Smooth muscle cell (in vitro differentiated cells): ENCODE results near the gene PI16. TPM values are rescaled to one million over a fixed set of nuclear protein-coding genes. Genes with fewer than 3 reads are reported as not detected.
"Not testable (repeated sequence)": the region's sequence is repeated elsewhere in the genome, so short reads cannot be mapped to it uniquely, and the experiment has no call there.

Experiments
- DNase-seq: peaks from one replicate; lab custom pipeline; 2025; ENCODE audit not compliant: unreplicated experiment; lab: John Stamatoyannopoulos, UW
- H2AFZ ChIP-seq: fragments of 200-600 bp; sonication (generic); 2 replicates; pipeline ENCODE4 v1.6.0; 2016; ENCODE audit warnings: antibody characterized with exemption, low read depth, mild to moderate bottlenecking
- H3F3A ChIP-seq: fragments of 200-600 bp; sonication (generic); 2 replicates; pipeline ENCODE4 v1.6.0; 2017; ENCODE audit warnings: antibody characterized with exemption, low read depth
- H3K27ac ChIP-seq: fragments of 200-600 bp; sonication (generic); 2 replicates; pipeline ENCODE4 v1.5.1; 2016; ENCODE audit warnings: low read depth, mild to moderate bottlenecking
- H3K27me3 ChIP-seq: fragments of 200-600 bp; sonication (generic); 2 replicates; pipeline ENCODE4 v1.6.1; 2016; ENCODE audit warnings: low read depth, mild to moderate bottlenecking
- H3K36me3 ChIP-seq: fragments of 200-600 bp; sonication (generic); 2 replicates; pipeline ENCODE4 v1.5.1; 2016; ENCODE audit warnings: low read depth
- H3K4me1 ChIP-seq: fragments of 200-600 bp; sonication (generic); 2 replicates; pipeline ENCODE4 v1.5.1; 2016; ENCODE audit warnings: low read depth
- H3K4me2 ChIP-seq: fragments of 200-600 bp; sonication (generic); 2 replicates; pipeline ENCODE4 v1.6.0; 2016; ENCODE audit warnings: mild to moderate bottlenecking
- H3K4me3 ChIP-seq: fragments of 200-600 bp; sonication (generic); 2 replicates; pipeline ENCODE4 v1.5.1; 2016; ENCODE audit warnings: mild to moderate bottlenecking
- H3K79me2 ChIP-seq: fragments of 200-600 bp; sonication (generic); 2 replicates; pipeline ENCODE4 v1.6.0; 2016; ENCODE audit warnings: low read depth, mild to moderate bottlenecking
- H3K9ac ChIP-seq: fragments of 200-600 bp; sonication (generic); 2 replicates; pipeline ENCODE4 v1.6.0; 2016; ENCODE audit warnings: low read depth
- H3K9me3 ChIP-seq: fragments of 200-600 bp; sonication (generic); replicated peaks from 2 replicates; pipeline ENCODE4 v1.5.1; 2016; ENCODE audit warnings: low read depth
- H4K20me1 ChIP-seq: fragments of 200-600 bp; sonication (generic); 2 replicates; pipeline ENCODE4 v1.6.0; 2016; ENCODE audit warnings: low read depth
- CTCF ChIP-seq: fragments of 200-600 bp; sonication (generic); IDR thresholded peaks from 2 replicates; pipeline ENCODE4 v1.5.1; 2017; ENCODE audit warnings: borderline replicate concordance, mild to moderate bottlenecking, antibody characterized with exemption; ENCODE audit not compliant: insufficient read depth, poor library complexity, severe bottlenecking
- WGBS: methylation state at CpG from one replicate; pipeline ENCODE4 v1.1.7; 2016; ENCODE audit warnings: low lambda C conversion rate; 5-methylcytosine and 5-hydroxymethylcytosine counted together
- polyA plus RNA-seq: library from polyadenylated mRNA; unstranded; fragments of >200 nt; fragmentation: Nextera tagmentation; extraction: Ambion mirVana; gene quantifications from 2 replicates; pipeline ENCODE4 v1.2.1, GENCODE V29; 2016
- total RNA-seq: library from RNA; depleted of rRNA; stranded (reverse); fragments of >200 nt; gene quantifications from 2 replicates; pipeline ENCODE4 v1.2.3, GENCODE V29; 2014

Gene PI16
- total and polyA plus RNA-seq, 2 experiments from 2014 or later, result 1.2 to 9.6 TPM

- Histone ChIP-seq H3K4me2 (no peak overlapping the region), H4K20me1 (no peaks in the 10 kb centered on the region), H3K27ac (no peak overlapping the region), H3K4me1 (peaks cover 3% of the 10 kb centered on the region), H2AFZ (no peak overlapping the region), H3K36me3 (no peaks in the 10 kb centered on the region), H3F3A (no peaks in the 10 kb centered on the region), H3K9ac (no peak overlapping the region), H3K27me3 (peaks cover 5% of the 10 kb centered on the region), H3K79me2 (no peaks in the 10 kb centered on the region), H3K9me3 (no peaks in the 10 kb centered on the region), H3K4me3 (no peak overlapping the region)
- WGBS, result 100% methylated on average over 4 of the region's 4 CpGs
- no peak for TF ChIP-seq CTCF
- no peak for DNase-seq
These were observed 8.0 kb upstream of the PI16 start for GRCh38 chr6:36946526-36946925.

- 82% methylated on average over 12 of the region's 12 CpGs for WGBS
- no peak for TF ChIP-seq CTCF
- Histone ChIP-seq H3K9ac (no peak overlapping the region), H3K4me3 (no peak overlapping the region), H3K4me2 (no peak overlapping the region), H3F3A (no peaks in the 10 kb centered on the region), H3K9me3 (no peaks in the 10 kb centered on the region), H3K4me1 (peaks cover 3% of the 10 kb centered on the region), H3K27me3 (peaks cover 5% of the 10 kb centered on the region), H3K79me2 (no peaks in the 10 kb centered on the region), H4K20me1 (no peaks in the 10 kb centered on the region), H2AFZ (no peak overlapping the region), H3K36me3 (no peaks in the 10 kb centered on the region), H3K27ac (no peak overlapping the region)
- DNase-seq, result no peak
These were observed 6.8 kb upstream of the PI16 start for GRCh38 chr6:36947570-36948351.

GRCh38 chr6:36949076-36949475, 5.5 kb upstream of the PI16 start:
- not testable (repeated sequence) for H3K4me1 ChIP-seq, H3K4me3 ChIP-seq, H3K36me3 ChIP-seq, H3K79me2 ChIP-seq, H3K27me3 ChIP-seq, H3K27ac ChIP-seq, H4K20me1 ChIP-seq, H3K9ac ChIP-seq, H3K9me3 ChIP-seq, H3F3A ChIP-seq, H3K4me2 ChIP-seq, DNase-seq
- H2AFZ ChIP-seq, result peak overlapping the region; percentile 65
- 94% methylated on average over 9 of the region's 9 CpGs for WGBS

GRCh38 chr6:36949636-36950035, 4.9 kb upstream of the PI16 start:
- H3F3A ChIP-seq, result no peaks in the 10 kb centered on the region
- H3K4me3 ChIP-seq, result no peak overlapping the region
- DNase-seq, result no peak
- H3K9me3 ChIP-seq, result no peaks in the 10 kb centered on the region
- H2AFZ ChIP-seq, result peak overlapping the region; percentile 65
- no peaks in the 10 kb centered on the region for H3K36me3 ChIP-seq
- H3K27me3 ChIP-seq, result peaks cover 3% of the 10 kb centered on the region
- TF ChIP-seq CTCF, result no peak
- H3K9ac ChIP-seq, result no peak overlapping the region
- H4K20me1 ChIP-seq, result no peaks in the 10 kb centered on the region
- peaks cover 3% of the 10 kb centered on the region for H3K4me1 ChIP-seq
- 73% methylated on average over 3 of the region's 3 CpGs for WGBS
- H3K27ac ChIP-seq, result no peak overlapping the region
- no peak overlapping the region for H3K4me2 ChIP-seq
- H3K79me2 ChIP-seq, result no peaks in the 10 kb centered on the region
